Natural killer cell (primary cell): ENCODE measurements around the gene EEA1. TPM values are rescaled to one million over a fixed set of nuclear protein-coding genes. Genes with fewer than 3 reads are reported as not detected.

Source experiments
- ATAC-seq, 3 donors: fragments of 150-1000 bp in 2 of 3; fragments of 200-7000 bp in 1 of 3; cut with Tn5 transposase; 1 replicate in 1 of 3; 2 replicates in 2 of 3; pipeline ENCODE4 v1.10.0; 2021; ENCODE audit warnings: mild to moderate bottlenecking in 2 of 3, moderate library complexity in 2 of 3
- DNase-seq, 2 donors: peaks; one replicate each; pipeline versions ENCODE4 v3.0.0 to v3.0.0-alpha.2; 2013 to 2021; ENCODE audit warnings: mixed read lengths in 1 of 2
- H3K27ac ChIP-seq: one replicate; pipeline ENCODE4 v1.5.1; 2013; ENCODE audit warnings: mild to moderate bottlenecking, low read length
- H3K27me3 ChIP-seq: one replicate; pipeline ENCODE4 v1.6.1; 2013; ENCODE audit warnings: low read length; ENCODE audit not compliant: control insufficient read depth, insufficient read depth
- H3K36me3 ChIP-seq: one replicate; pipeline ENCODE4 v1.6.1; 2013; ENCODE audit warnings: low read length; ENCODE audit not compliant: control insufficient read depth, insufficient read depth
- H3K4me1 ChIP-seq: one replicate; pipeline ENCODE4 v1.6.1; 2013; ENCODE audit warnings: low read length; ENCODE audit not compliant: control insufficient read depth, insufficient read depth
- H3K4me3 ChIP-seq: one replicate; pipeline ENCODE4 v1.5.1; 2013; ENCODE audit warnings: low read length
- H3K9me3 ChIP-seq: one replicate; pipeline ENCODE4 v1.6.1; 2013; ENCODE audit warnings: low read length; ENCODE audit not compliant: control insufficient read depth, insufficient read depth
- H3K27ac Mint-ChIP-seq, 2 donors: one replicate each; pipeline ENCODE4 v1.8.0; 2022; ENCODE audit warnings: mild to moderate bottlenecking in 2 of 2, mixed read lengths in 2 of 2, moderate library complexity in 1 of 2
- H3K27me3 Mint-ChIP-seq, 2 donors: one replicate each; pipeline ENCODE4 v1.8.0; 2022; ENCODE audit warnings: low read depth in 2 of 2, mixed read lengths in 2 of 2
- H3K36me3 Mint-ChIP-seq: one replicate; pipeline ENCODE4 v1.8.0; 2022; ENCODE audit warnings: mixed read lengths
- H3K4me1 Mint-ChIP-seq, 2 donors: one replicate each; pipeline ENCODE4 v1.8.0; 2022; ENCODE audit warnings: mixed read lengths in 2 of 2
- H3K4me3 Mint-ChIP-seq: one replicate; pipeline ENCODE4 v1.8.0; 2022; ENCODE audit warnings: mild to moderate bottlenecking, moderate library complexity, mixed read lengths
- H3K9me3 Mint-ChIP-seq, 2 donors: one replicate each; pipeline ENCODE4 v1.8.0; 2022; ENCODE audit warnings: mixed read lengths in 2 of 2
- WGBS: methylation state at CpG from one replicate; pipeline ENCODE4 v1.1.7; 2013; ENCODE audit warnings: missing lambda C conversion rate; ENCODE audit not compliant: insufficient coverage; 5-methylcytosine and 5-hydroxymethylcytosine counted together
- intact Hi-C: fragments of 100-400 bp; cut with micrococcal nuclease; formaldehyde crosslinking; loops from one replicate; pipeline ENCODE4 v1.14.2; 2022
- total RNA-seq, 4 donors: library from RNA; stranded (reverse); fragments of 120-200 nt in 1 of 4; gene quantifications; one replicate each; pipeline versions ENCODE4 v1.2.3 to v1.2.4, GENCODE V29; 2013 to 2022
- TF ChIP-seq, protein P1 (sequence below): fragments of 200-600 bp; IDR thresholded peaks from one replicate; pipeline ENCODE4 v1.8.0; 2022; ENCODE audit warnings: antibody characterized with exemption

Gene EEA1
- total RNA-seq, 3 donors from 2014 or later (not counting 1 experiment from before 2014, with no cell fraction given), result 15.0 to 20.0 (median 15.0) TPM

DNA sequence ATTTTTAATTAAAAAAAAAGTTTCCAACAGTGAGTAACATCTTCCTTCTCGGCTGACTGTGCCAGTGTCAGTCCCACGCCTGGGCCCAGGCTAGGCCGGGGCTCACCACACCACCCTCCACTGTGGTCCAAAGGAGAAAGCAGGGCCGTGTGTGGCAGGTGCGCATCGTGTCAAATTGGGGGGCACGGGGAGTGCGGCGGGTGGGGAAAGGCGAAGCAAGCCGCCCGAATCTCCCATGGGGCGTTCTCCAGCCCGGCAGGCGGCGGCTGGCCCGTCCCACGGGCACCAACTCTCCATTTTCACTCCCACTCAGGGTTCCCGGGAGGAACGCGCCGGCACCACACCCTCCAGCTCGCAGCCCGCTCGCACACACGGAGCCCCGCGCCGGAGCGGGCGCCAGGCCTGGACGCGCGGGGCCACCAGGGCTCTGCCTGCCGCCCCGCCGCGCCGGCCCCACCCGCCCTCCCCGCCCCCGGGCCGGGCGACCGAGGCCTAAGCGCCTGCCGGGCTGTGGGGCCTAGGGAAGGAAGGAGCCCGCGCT, 604 bp downstream of the EEA1 start:
- Histone ChIP-seq H3K4me3 (peak overlapping the region; percentile 75), H3K9me3 (no peaks in the 10 kb centered on the region), H3K36me3 (no peaks in the 10 kb centered on the region), H3K27ac (peak overlapping the region; percentile 98), H3K27me3 (no peaks in the 10 kb centered on the region), H3K4me1 (peaks cover 16% of the 10 kb centered on the region)
- intact Hi-C loops, result loop anchor here (5.0 kb wide), 5 partner anchors 336 to 781 kb away; partner anchors contain the start of genes BTG1, NUDT4, SOCS2 and UBE2N
- no peaks in the 10 kb centered on the region for H3K27me3 Mint-ChIP-seq
- no peaks in the 10 kb centered on the region for H3K36me3 Mint-ChIP-seq
- no peaks in the 10 kb centered on the region for H3K9me3 Mint-ChIP-seq
- TF ChIP-seq, protein P1, sequence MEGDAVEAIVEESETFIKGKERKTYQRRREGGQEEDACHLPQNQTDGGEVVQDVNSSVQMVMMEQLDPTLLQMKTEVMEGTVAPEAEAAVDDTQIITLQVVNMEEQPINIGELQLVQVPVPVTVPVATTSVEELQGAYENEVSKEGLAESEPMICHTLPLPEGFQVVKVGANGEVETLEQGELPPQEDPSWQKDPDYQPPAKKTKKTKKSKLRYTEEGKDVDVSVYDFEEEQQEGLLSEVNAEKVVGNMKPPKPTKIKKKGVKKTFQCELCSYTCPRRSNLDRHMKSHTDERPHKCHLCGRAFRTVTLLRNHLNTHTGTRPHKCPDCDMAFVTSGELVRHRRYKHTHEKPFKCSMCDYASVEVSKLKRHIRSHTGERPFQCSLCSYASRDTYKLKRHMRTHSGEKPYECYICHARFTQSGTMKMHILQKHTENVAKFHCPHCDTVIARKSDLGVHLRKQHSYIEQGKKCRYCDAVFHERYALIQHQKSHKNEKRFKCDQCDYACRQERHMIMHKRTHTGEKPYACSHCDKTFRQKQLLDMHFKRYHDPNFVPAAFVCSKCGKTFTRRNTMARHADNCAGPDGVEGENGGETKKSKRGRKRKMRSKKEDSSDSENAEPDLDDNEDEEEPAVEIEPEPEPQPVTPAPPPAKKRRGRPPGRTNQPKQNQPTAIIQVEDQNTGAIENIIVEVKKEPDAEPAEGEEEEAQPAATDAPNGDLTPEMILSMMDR, result no peak
- peaks cover 32 to 33% of the 10 kb centered on the region in 2 donors for H3K4me1 Mint-ChIP-seq
- DNase-seq (peak; percentile 53 to 54), ATAC-seq (peak in 1 of 3 donors; percentile 11)
- H3K27ac Mint-ChIP-seq, result peak overlapping the region; percentile 90
- peak overlapping the region; percentile 92 for H3K4me3 Mint-ChIP-seq
- WGBS, result 0% methylated on average over 49 of the region's 49 CpGs

DNA sequence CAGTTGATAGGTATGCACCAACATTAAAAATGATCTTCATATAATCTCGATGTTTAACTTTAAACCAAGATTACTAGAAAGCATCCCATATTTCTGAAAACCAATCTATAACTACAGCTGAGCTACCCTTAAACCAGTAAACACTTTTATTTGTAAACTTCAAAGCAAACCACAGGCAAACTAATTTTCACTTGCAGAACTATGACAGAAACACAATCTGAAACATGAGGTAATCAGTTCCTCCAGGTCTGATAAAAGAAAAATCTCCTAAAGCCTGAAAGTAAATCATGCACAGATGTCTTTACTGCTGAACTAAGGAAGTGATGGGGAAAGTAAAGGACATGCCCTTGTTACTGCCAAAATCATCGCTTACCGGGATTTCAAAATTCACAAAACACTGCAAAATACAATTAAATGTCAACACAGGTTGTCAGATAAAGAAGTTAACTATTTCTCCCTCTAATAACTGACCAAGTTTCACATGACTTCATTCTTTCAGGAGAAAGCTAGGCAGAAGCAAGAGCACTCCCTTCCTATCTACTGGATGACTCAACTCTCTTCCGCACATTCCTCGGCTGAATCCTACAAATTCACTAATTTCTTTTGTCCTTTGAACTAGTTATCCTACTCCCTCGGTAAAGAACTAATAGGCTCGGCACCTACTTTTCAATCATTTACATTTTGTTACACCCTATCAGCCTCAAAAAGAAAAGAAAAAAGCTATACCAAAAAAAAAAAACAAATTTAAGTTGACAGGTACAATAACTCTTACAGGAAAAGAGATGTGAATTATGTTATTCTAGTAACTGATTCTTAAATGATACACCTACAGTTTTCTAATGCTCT, 1.4 kb downstream of the EEA1 start:
- peaks cover 16% of the 10 kb centered on the region for H3K4me1 ChIP-seq
- TF ChIP-seq, protein P1, result no peak
- H3K4me3 Mint-ChIP-seq, result peak overlapping the region; percentile 87
- H3K27me3 ChIP-seq, result no peaks in the 10 kb centered on the region
- H3K36me3 Mint-ChIP-seq, result no peaks in the 10 kb centered on the region
- no peaks in the 10 kb centered on the region for H3K36me3 ChIP-seq
- intact Hi-C loops, result loop anchor here (5.0 kb wide), 5 partner anchors 335 to 780 kb away; partner anchors contain the start of genes BTG1, NUDT4, SOCS2 and UBE2N
- DNase-seq (peak in 1 of 2 donors; percentile 42), ATAC-seq (no peak)
- peak overlapping the region; percentile 98 for H3K27ac ChIP-seq
- no peaks in the 10 kb centered on the region for H3K9me3 ChIP-seq
- H3K27ac Mint-ChIP-seq, result peak overlapping the region; percentile 90
- peaks cover 33 to 36% of the 10 kb centered on the region in 2 donors for H3K4me1 Mint-ChIP-seq
- H3K27me3 Mint-ChIP-seq, result no peaks in the 10 kb centered on the region
- WGBS, result 42% methylated on average over 6 of the region's 7 CpGs
- no peaks in the 10 kb centered on the region for H3K9me3 Mint-ChIP-seq
- peak overlapping the region; percentile 75 for H3K4me3 ChIP-seq

DNA sequence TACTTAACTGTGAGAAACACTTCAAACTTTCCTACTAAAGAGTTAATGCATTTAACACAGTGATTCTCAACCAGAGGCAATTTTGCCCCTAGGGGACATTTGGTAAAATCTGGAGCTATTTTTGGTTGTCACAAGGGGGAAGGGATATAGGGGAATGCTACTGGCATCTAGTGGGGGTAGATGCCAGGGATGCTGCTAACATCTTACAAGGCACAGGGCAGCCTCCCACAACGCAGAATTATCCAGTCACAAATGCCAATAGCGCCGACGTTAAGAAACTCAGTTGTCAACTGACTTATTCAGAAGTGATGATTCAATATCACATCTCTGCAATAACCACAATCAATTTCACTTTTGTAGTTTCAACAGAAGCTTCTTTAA, 2.0 kb downstream of the EEA1 start:
- peak in 1 of 3 donors; percentile 4 for ATAC-seq
- intact Hi-C loops, result loop anchor here (5.0 kb wide), 5 partner anchors 335 to 780 kb away; partner anchors contain the start of genes BTG1, NUDT4, SOCS2 and UBE2N
- WGBS, result 39% methylated on average over 4 of the region's 4 CpGs

More for the DNA sequence above, 2.0 kb downstream of the EEA1 start:
- Histone ChIP-seq H3K36me3 (no peaks in the 10 kb centered on the region), H3K27me3 (no peaks in the 10 kb centered on the region), H3K4me3 (no peak overlapping the region), H3K27ac (no peak overlapping the region), H3K4me1 (peaks cover 16% of the 10 kb centered on the region), H3K9me3 (no peaks in the 10 kb centered on the region)
- DNase-seq, result peak; percentile 22 to 65
- Mint-ChIP-seq H3K4me1 (peaks cover 37 to 39% of the 10 kb centered on the region in 2 donors), H3K27me3 (no peaks in the 10 kb centered on the region), H3K27ac (peak overlapping the region; percentile 90), H3K9me3 (no peaks in the 10 kb centered on the region), H3K4me3 (peak overlapping the region; percentile 87), H3K36me3 (no peaks in the 10 kb centered on the region)
- TF ChIP-seq, protein P1, result no peak
